ENCODE measurements around the gene ZNF865. TPM values are rescaled to one million over a fixed set of nuclear protein-coding genes. Genes with fewer than 3 reads are reported as not detected.

The ZNF865 gene
- total and polyA plus RNA-seq, 2 of the 4 experiments (the other 2 are of a cell fraction) = under 0.01 to 4.6 TPM

DNA sequence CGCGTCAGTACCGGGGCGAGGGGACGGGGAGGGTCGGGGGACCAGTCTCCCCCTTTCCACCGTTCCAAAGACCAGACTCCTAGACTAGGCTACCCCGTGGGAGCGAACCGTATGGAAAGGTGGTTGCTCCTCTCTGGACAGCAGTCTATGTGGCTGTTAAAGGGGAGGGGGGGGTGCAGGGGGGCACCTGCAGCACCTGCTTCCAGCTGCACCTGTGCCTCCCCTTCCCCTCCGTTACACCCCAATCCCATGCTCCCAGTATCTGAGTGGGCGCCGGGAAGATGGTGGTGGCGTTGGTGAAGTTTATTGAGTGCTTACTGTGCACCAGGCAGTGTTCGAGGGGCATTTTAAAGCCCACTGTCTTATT is 4.8 kb upstream of the ZNF865 start:
- H4K20me1 ChIP-seq (ENCODE audit: insufficient read depth, low read length) = peaks cover 7% of the 10 kb centered on the region; the same call in 1 of the 2 replicates
- H2BK15ac ChIP-seq (ENCODE audit: low read depth, low read length) = 0 out of 3 replicates have a peak overlapping the region, but pooled peaks have one; percentile 23
- H3K27me3 ChIP-seq (ENCODE audit: control insufficient read depth, insufficient read depth, low read length) = no peaks in the 10 kb centered on the region
- TF ChIP-seq RFX5 (IDR thresholded peaks at IDR 0.05; ENCODE audit: low read depth, low read length) (no peak), BHLHE40 (IDR thresholded peaks at IDR 0.05; ENCODE audit: low read depth, low read length) (no peak), MXI1 (IDR thresholded peaks at IDR 0.05; ENCODE audit: borderline replicate concordance, low read depth, low read length) (no peak), RCOR1 (IDR thresholded peaks at IDR 0.05; ENCODE audit: insufficient replicate concordance, low read length) (no peak), MAZ (IDR thresholded peaks at IDR 0.05; ENCODE audit: borderline replicate concordance, low read depth, low read length) (no peak), SMC3 (IDR thresholded peaks at IDR 0.05; ENCODE audit: low read depth, low read length) (no peak), MAFK (IDR thresholded peaks at IDR 0.05; ENCODE audit: low read depth, low read length) (no peak), RAD21 (IDR thresholded peaks at IDR 0.05; ENCODE audit: low read length) (no peak), NFE2L2 (IDR thresholded peaks at IDR 0.05; ENCODE audit: low read depth, low read length) (no peak), FOS (IDR thresholded peaks at IDR 0.05; ENCODE audit: low read depth, low read length) (no peak), POLR2A (IDR thresholded peaks at IDR 0.05; ENCODE audit: low read depth, low read length) (no peak), CEBPB (IDR thresholded peaks at IDR 0.05; ENCODE audit: low read depth, low read length) (no peak), CHD1 (IDR thresholded peaks at IDR 0.05; ENCODE audit: low read depth, low read length) (no peak)
- TF ChIP-seq, protein P1, sequence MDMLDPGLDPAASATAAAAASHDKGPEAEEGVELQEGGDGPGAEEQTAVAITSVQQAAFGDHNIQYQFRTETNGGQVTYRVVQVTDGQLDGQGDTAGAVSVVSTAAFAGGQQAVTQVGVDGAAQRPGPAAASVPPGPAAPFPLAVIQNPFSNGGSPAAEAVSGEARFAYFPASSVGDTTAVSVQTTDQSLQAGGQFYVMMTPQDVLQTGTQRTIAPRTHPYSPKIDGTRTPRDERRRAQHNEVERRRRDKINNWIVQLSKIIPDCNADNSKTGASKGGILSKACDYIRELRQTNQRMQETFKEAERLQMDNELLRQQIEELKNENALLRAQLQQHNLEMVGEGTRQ (IDR thresholded peaks at IDR 0.05; ENCODE audit: low read depth, low read length) = no peak
- TF ChIP-seq, protein P2, sequence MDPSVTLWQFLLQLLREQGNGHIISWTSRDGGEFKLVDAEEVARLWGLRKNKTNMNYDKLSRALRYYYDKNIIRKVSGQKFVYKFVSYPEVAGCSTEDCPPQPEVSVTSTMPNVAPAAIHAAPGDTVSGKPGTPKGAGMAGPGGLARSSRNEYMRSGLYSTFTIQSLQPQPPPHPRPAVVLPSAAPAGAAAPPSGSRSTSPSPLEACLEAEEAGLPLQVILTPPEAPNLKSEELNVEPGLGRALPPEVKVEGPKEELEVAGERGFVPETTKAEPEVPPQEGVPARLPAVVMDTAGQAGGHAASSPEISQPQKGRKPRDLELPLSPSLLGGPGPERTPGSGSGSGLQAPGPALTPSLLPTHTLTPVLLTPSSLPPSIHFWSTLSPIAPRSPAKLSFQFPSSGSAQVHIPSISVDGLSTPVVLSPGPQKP (IDR thresholded peaks at IDR 0.05; ENCODE audit: borderline replicate concordance, low read depth, low read length) = no peak
- TF ChIP-seq, protein P3, sequence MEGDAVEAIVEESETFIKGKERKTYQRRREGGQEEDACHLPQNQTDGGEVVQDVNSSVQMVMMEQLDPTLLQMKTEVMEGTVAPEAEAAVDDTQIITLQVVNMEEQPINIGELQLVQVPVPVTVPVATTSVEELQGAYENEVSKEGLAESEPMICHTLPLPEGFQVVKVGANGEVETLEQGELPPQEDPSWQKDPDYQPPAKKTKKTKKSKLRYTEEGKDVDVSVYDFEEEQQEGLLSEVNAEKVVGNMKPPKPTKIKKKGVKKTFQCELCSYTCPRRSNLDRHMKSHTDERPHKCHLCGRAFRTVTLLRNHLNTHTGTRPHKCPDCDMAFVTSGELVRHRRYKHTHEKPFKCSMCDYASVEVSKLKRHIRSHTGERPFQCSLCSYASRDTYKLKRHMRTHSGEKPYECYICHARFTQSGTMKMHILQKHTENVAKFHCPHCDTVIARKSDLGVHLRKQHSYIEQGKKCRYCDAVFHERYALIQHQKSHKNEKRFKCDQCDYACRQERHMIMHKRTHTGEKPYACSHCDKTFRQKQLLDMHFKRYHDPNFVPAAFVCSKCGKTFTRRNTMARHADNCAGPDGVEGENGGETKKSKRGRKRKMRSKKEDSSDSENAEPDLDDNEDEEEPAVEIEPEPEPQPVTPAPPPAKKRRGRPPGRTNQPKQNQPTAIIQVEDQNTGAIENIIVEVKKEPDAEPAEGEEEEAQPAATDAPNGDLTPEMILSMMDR (conservative IDR thresholded peaks at IDR 0.05; ENCODE audit: low read depth, low read length) = no peak
- peak overlapping the region; percentile 66; the same call in 1 of the 2 replicates for H3K56ac ChIP-seq (ENCODE audit: extremely low read depth, insufficient read depth, low read length)
- H3K14ac ChIP-seq (replicated peaks; ENCODE audit: low read depth, low read length) = peak overlapping the region; percentile 77
- H3K27ac ChIP-seq (ENCODE audit: insufficient read depth, low read length) = peak overlapping the region; percentile 53
- BruUV-seq (replicated peaks) = no TSS peak
- peak overlapping the region; percentile 48 to 85 for H4K8ac ChIP-seq (ENCODE audit: low read depth in 2 of 2, low read length in 2 of 2)
- H2BK20ac ChIP-seq (ENCODE audit: low read depth, low read length) = no peak overlapping the region
- peaks cover 4% of the 10 kb centered on the region; the same call in 1 of the 2 replicates for H3K4me1 ChIP-seq (ENCODE audit: control insufficient read depth, insufficient read depth, low read length)
- peaks cover 19 to 36% of the 10 kb centered on the region in 2 experiments for H3K79me1 ChIP-seq (ENCODE audit: low read depth in 1 of 2, low read length in 2 of 2)
- no peaks in the 10 kb centered on the region for H3K9me3 ChIP-seq (ENCODE audit: control insufficient read depth, insufficient read depth, low read length)
- peak overlapping the region; percentile 59; the same call in 1 of the 2 replicates for H3K18ac ChIP-seq (ENCODE audit: low read depth, low read length)
- H3K4me2 ChIP-seq (ENCODE audit: low read depth, low read length) = peak overlapping the region; percentile 89
- CTCF ChIA-PET = no interaction called here
- in situ Hi-C loops (cut with MboI; ENCODE audit: low sequenced_read_pairs) (no loop called here), dilution Hi-C loops (cut with HindIII; ENCODE audit: low sequenced_read_pairs, unreplicated experiment) (no loop called here), intact Hi-C loops (cut with micrococcal nuclease) (no loop called here)
- H3K23ac ChIP-seq (ENCODE audit: low read depth, low read length) = peak overlapping the region; percentile 69
- H3K4me3 ChIP-seq (ENCODE audit: insufficient read depth, low read depth, low read length) = peak overlapping the region; percentile 56
- H3K9ac ChIP-seq (ENCODE audit: low read depth, low read length) = peak overlapping the region; percentile 85
- DNase-seq (no peak), ATAC-seq (ENCODE audit: low read depth) (no peak)
- peak overlapping the region; percentile 97 for H2AK5ac ChIP-seq (ENCODE audit: low read depth, low read length)
- peak overlapping the region; percentile 98 for H2AK9ac ChIP-seq (replicated peaks; ENCODE audit: low read depth, low read length, poor library complexity)
- peak overlapping the region; percentile 86 for H2AFZ ChIP-seq (replicated peaks; ENCODE audit: low read length, poor library complexity)
- H4K91ac ChIP-seq (ENCODE audit: insufficient read depth, low read depth, low read length) = peak overlapping the region; percentile 86
- H2BK5ac ChIP-seq (ENCODE audit: low read depth, low read length, poor library complexity, severe bottlenecking) = peak overlapping the region; percentile 76
- POLR2A ChIA-PET (ENCODE audit: unreplicated experiment) = interaction anchor here (1.4 kb wide), 1 partner anchor 20 kb away, joined by 8 read pairs; the partner anchor contains the start of gene ZNF579
- H4K5ac ChIP-seq (ENCODE audit: low read depth, low read length) = peak overlapping the region; percentile 16
- peak overlapping the region; percentile 67 for H3K4ac ChIP-seq (ENCODE audit: low read depth, low read length)
- H3K36me3 ChIP-seq (ENCODE audit: control insufficient read depth, insufficient read depth, low read length) = peaks cover 11% of the 10 kb centered on the region
- H3K9me1 ChIP-seq (ENCODE audit: insufficient read depth, low read length) = peaks cover 13% of the 10 kb centered on the region
- WGBS, 2 experiments (ENCODE audit: extremely low coverage in 2 of 2, insufficient read length in 1 of 2) = 63% methylated on average over 2 of the region's 15 CpGs; no CpG with 5 or more reads in 1 of the 2 experiments
- H2BK120ac ChIP-seq (ENCODE audit: low read depth, low read length) = no peak overlapping the region

All from IMR-90 (cell line).